ENCODE data around the gene SPAG6. TPM values are rescaled to one million over a fixed set of nuclear protein-coding genes. Genes with fewer than 3 reads are reported as not detected.
A peak's percentile ranks its signal among the peaks of the same experiment; 100 is the strongest.

The SPAG6 gene
- total RNA-seq, 2 experiments from 2014 or later, result 1.2 to 1.4 TPM

GRCh38 chr10:22338185-22338900, 7.0 kb upstream of the SPAG6 start:
- peak overlapping the region; percentile 95 for H3K27ac Mint-ChIP-seq
- peaks cover 10% of the 10 kb centered on the region for H3K36me3 Mint-ChIP-seq (ENCODE audit: low read depth)
- CTCF ChIA-PET, result interaction anchor here (1.3 to 2.1 kb wide), 2 partner anchors 13 to 213 kb away, joined by 3 to 13 read pairs; no protein-coding TSS in a partner anchor
- POLR2A ChIA-PET, result interaction anchor here (0.7 to 1.3 kb wide), 4 partner anchors 28 to 335 kb away, joined by 3 to 4 read pairs (median 4); partner anchors contain the start of gene DNAJC1
- DNase-seq, result no peak
- H3K4me3 Mint-ChIP-seq, result peak overlapping the region; percentile 49
- peaks cover 56% of the 10 kb centered on the region for H3K27me3 Mint-ChIP-seq
- peaks cover 59% of the 10 kb centered on the region for H3K4me1 Mint-ChIP-seq
- H3K9me3 Mint-ChIP-seq, result peaks cover 3% of the 10 kb centered on the region

- no peak for DNase-seq
- Mint-ChIP-seq H3K4me1 (peaks cover 54% of the 10 kb centered on the region), H3K27ac (peak overlapping the region; percentile 95), H3K27me3 (peaks cover 58% of the 10 kb centered on the region), H3K4me3 (peak overlapping the region; percentile 49), H3K9me3 (no peaks in the 10 kb centered on the region), H3K36me3 (ENCODE audit: low read depth) (peaks cover 4% of the 10 kb centered on the region)
- ChIA-PET POLR2A (interaction anchor here (0.8 to 1.4 kb wide), 4 partner anchors 109 to 375 kb away, joined by 3 to 5 read pairs (median 4); partner anchors contain the start of genes DNAJC1 and PIP4K2A), CTCF (interaction anchor here (1.1 to 2.1 kb wide), 4 partner anchors 13 to 650 kb away, joined by 3 to 13 read pairs (median 4); no protein-coding TSS in a partner anchor)
These were observed 6.4 kb upstream of the SPAG6 start for GRCh38 chr10:22338931-22339330.

GRCh38 chr10:22339761-22340328, 5.5 kb upstream of the SPAG6 start:
- Mint-ChIP-seq H3K27me3 (peaks cover 67% of the 10 kb centered on the region), H3K9me3 (no peaks in the 10 kb centered on the region), H3K4me1 (peaks cover 58% of the 10 kb centered on the region), H3K36me3 (ENCODE audit: low read depth) (peaks cover 8% of the 10 kb centered on the region), H3K27ac (peak overlapping the region; percentile 95), H3K4me3 (peak overlapping the region; percentile 85)
- DNase-seq, result no peak
- ChIA-PET POLR2A (interaction anchor here (0.6 to 2.5 kb wide), 31 partner anchors 8 to 843 kb away, joined by 3 to 24 read pairs (median 3); partner anchors contain the start of genes DNAJC1, MLLT10 and PIP4K2A), CTCF (interaction anchor here (0.7 to 2.1 kb wide), 14 partner anchors 12 to 844 kb away, joined by 3 to 13 read pairs (median 4); partner anchors contain the start of genes COMMD3 and DNAJC1)

- ChIA-PET CTCF (interaction anchor here (0.7 to 2.1 kb wide), 13 partner anchors 13 to 845 kb away, joined by 3 to 13 read pairs (median 4); partner anchors contain the start of genes COMMD3 and DNAJC1), POLR2A (interaction anchor here (0.6 to 2.5 kb wide), 36 partner anchors 8 to 844 kb away, joined by 3 to 24 read pairs (median 3); partner anchors contain the start of genes DNAJC1, MLLT10 and PIP4K2A)
- peaks cover 5% of the 10 kb centered on the region for H3K36me3 Mint-ChIP-seq (ENCODE audit: low read depth)
- peaks cover 69% of the 10 kb centered on the region for H3K27me3 Mint-ChIP-seq
- DNase-seq, result peak; percentile 72
- H3K4me1 Mint-ChIP-seq, result peaks cover 56% of the 10 kb centered on the region
- peak overlapping the region; percentile 85 for H3K4me3 Mint-ChIP-seq
- H3K9me3 Mint-ChIP-seq, result no peaks in the 10 kb centered on the region
- peak overlapping the region; percentile 95 for H3K27ac Mint-ChIP-seq
These were observed 4.7 kb upstream of the SPAG6 start for GRCh38 chr10:22340329-22341189.

- H3K36me3 Mint-ChIP-seq (ENCODE audit: low read depth), result peaks cover 11% of the 10 kb centered on the region
- H3K27me3 Mint-ChIP-seq, result peaks cover 75% of the 10 kb centered on the region
- POLR2A ChIA-PET, result interaction anchor here (0.9 to 2.5 kb wide), 18 partner anchors 9 to 845 kb away, joined by 3 to 24 read pairs (median 4); partner anchors contain the start of gene DNAJC1
- DNase-seq, result no peak
- no peaks in the 10 kb centered on the region for H3K9me3 Mint-ChIP-seq
- H3K4me1 Mint-ChIP-seq, result peaks cover 59% of the 10 kb centered on the region
- peak overlapping the region; percentile 71 for H3K27ac Mint-ChIP-seq
- H3K4me3 Mint-ChIP-seq, result peak overlapping the region; percentile 63
- CTCF ChIA-PET, result no interaction called here
These were observed 3.9 kb upstream of the SPAG6 start for GRCh38 chr10:22341190-22341925.

GRCh38 chr10:22341926-22342196, 3.4 kb upstream of the SPAG6 start:
- Mint-ChIP-seq H3K4me1 (peaks cover 56% of the 10 kb centered on the region), H3K4me3 (peak overlapping the region; percentile 63), H3K36me3 (ENCODE audit: low read depth) (peaks cover 13% of the 10 kb centered on the region), H3K9me3 (no peaks in the 10 kb centered on the region), H3K27ac (no peak overlapping the region), H3K27me3 (peaks cover 75% of the 10 kb centered on the region)
- DNase-seq, result no peak
- ChIA-PET CTCF (no interaction called here), POLR2A (interaction anchor here (1.1 to 2.5 kb wide), 3 partner anchors 9 to 112 kb away, joined by 4 to 23 read pairs (median 16); no protein-coding TSS in a partner anchor)

- ChIA-PET CTCF (interaction anchor here (2.2 kb wide), 1 partner anchor 646 kb away, joined by 5 read pairs; no protein-coding TSS in a partner anchor), POLR2A (interaction anchor here (1.0 kb wide), 1 partner anchor 10 kb away, joined by 3 read pairs; no protein-coding TSS in a partner anchor)
- Mint-ChIP-seq H3K27me3 (peaks cover 72% of the 10 kb centered on the region), H3K4me3 (no peak overlapping the region), H3K27ac (no peak overlapping the region), H3K4me1 (peaks cover 51% of the 10 kb centered on the region), H3K9me3 (no peaks in the 10 kb centered on the region), H3K36me3 (ENCODE audit: low read depth) (peaks cover 13% of the 10 kb centered on the region)
- no peak for DNase-seq
These were observed 2.9 kb upstream of the SPAG6 start for GRCh38 chr10:22342421-22342820.

GRCh38 chr10:22343731-22344130, 1.6 kb upstream of the SPAG6 start:
- CTCF ChIA-PET, result interaction anchor here (0.9 to 2.3 kb wide), 5 partner anchors 24 to 847 kb away, joined by 3 to 8 read pairs (median 4); no protein-coding TSS in a partner anchor
- H3K27me3 Mint-ChIP-seq, result peaks cover 64% of the 10 kb centered on the region
- no peak overlapping the region for H3K4me3 Mint-ChIP-seq
- H3K27ac Mint-ChIP-seq, result no peak overlapping the region
- H3K4me1 Mint-ChIP-seq, result peaks cover 39% of the 10 kb centered on the region
- H3K36me3 Mint-ChIP-seq (ENCODE audit: low read depth), result peaks cover 13% of the 10 kb centered on the region
- POLR2A ChIA-PET, result interaction anchor here (0.6 to 2.0 kb wide), 4 partner anchors 12 to 340 kb away, joined by 3 to 5 read pairs (median 3); partner anchors contain the start of gene DNAJC1
- DNase-seq, result no peak
- no peaks in the 10 kb centered on the region for H3K9me3 Mint-ChIP-seq

GRCh38 chr10:22344249-22344648, 1.0 kb upstream of the SPAG6 start:
- Mint-ChIP-seq H3K27me3 (peaks cover 59% of the 10 kb centered on the region), H3K9me3 (no peaks in the 10 kb centered on the region), H3K27ac (peak overlapping the region; percentile 1), H3K36me3 (ENCODE audit: low read depth) (peaks cover 13% of the 10 kb centered on the region), H3K4me1 (peaks cover 34% of the 10 kb centered on the region), H3K4me3 (no peak overlapping the region)
- POLR2A ChIA-PET, result interaction anchor here (0.6 to 2.0 kb wide), 4 partner anchors 12 to 341 kb away, joined by 3 to 5 read pairs (median 3); partner anchors contain the start of gene DNAJC1
- CTCF ChIA-PET, result interaction anchor here (0.6 to 2.3 kb wide), 6 partner anchors 25 to 848 kb away, joined by 3 to 8 read pairs (median 4); no protein-coding TSS in a partner anchor
- DNase-seq, result no peak

- ChIA-PET CTCF (interaction anchor here (0.6 to 2.3 kb wide), 4 partner anchors 143 to 848 kb away, joined by 3 to 8 read pairs (median 4); no protein-coding TSS in a partner anchor), POLR2A (interaction anchor here (1.0 to 2.0 kb wide), 3 partner anchors 13 to 341 kb away, joined by 3 to 5 read pairs (median 3); partner anchors contain the start of gene DNAJC1)
- Mint-ChIP-seq H3K4me3 (peak overlapping the region; percentile 51), H3K9me3 (no peaks in the 10 kb centered on the region), H3K36me3 (ENCODE audit: low read depth) (peaks cover 13% of the 10 kb centered on the region), H3K27me3 (peaks cover 56% of the 10 kb centered on the region), H3K4me1 (peaks cover 28% of the 10 kb centered on the region), H3K27ac (peak overlapping the region; percentile 1)
- DNase-seq, result no peak
These were observed 455 bp upstream of the SPAG6 start for GRCh38 chr10:22344781-22345300.

- Mint-ChIP-seq H3K27me3 (peaks cover 56% of the 10 kb centered on the region), H3K27ac (no peak overlapping the region), H3K36me3 (ENCODE audit: low read depth) (peaks cover 13% of the 10 kb centered on the region), H3K4me3 (peak overlapping the region; percentile 54), H3K4me1 (peaks cover 25% of the 10 kb centered on the region), H3K9me3 (no peaks in the 10 kb centered on the region)
- POLR2A ChIA-PET, result interaction anchor here (0.6 kb wide), 1 partner anchor 134 kb away, joined by 3 read pairs; no protein-coding TSS in a partner anchor
- no peak for DNase-seq
- CTCF ChIA-PET, result no interaction called here
These were observed 883 bp downstream of the SPAG6 start for GRCh38 chr10:22346096-22346661.
